ENCODE results near the gene THADA. TPM values are rescaled to one million over a fixed set of nuclear protein-coding genes. Genes with fewer than 3 reads are reported as not detected.
A peak's percentile ranks its signal among the peaks of the same experiment; 100 is the strongest.

THADA gene
- total RNA-seq, 1 donor from 2014 or later, result 28.3 TPM

DNA sequence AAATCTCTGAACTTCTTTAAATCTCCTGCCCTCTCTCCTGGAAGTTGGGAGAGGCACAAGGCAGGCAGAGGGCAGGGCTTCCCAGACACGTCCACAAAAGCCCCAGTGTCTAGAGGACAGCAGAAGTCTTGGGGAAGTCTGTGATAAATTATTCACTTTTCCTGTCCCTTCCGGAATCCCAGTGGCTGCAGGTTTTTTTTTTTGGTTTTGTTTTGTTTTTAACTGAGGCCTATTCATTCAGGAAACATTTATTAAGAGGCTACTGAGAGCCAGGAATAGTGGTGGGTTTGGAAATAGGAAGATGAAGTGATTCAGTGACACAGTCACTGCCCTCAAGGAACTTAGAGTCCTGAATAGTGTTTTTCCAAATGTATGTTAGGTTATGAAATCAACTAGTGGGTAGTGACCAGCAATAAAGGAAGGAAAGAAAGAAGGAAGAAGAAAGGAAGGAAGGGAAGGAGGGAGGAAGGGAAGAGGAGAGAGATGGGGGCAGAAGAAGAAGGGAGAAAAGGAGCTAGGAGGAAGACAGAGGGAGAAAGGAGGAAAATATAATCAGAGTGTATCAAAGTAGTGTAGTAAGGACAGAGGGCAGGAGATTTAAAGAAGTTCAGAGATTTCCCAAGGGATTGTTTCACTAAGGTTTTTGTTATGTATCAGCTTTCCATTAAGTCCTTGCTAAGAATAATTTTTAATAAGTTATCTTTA lies 270.6 kb downstream of the THADA start:
- no peak for TF ChIP-seq CTCF (IDR thresholded peaks at IDR 0.05)
- Mint-ChIP-seq H3K4me3 (ENCODE audit: unreplicated experiment) (no peak overlapping the region), H3K36me3 (ENCODE audit: unreplicated experiment) (peaks cover 6% of the 10 kb centered on the region), H3K9me3 (ENCODE audit: unreplicated experiment) (peaks cover 4% of the 10 kb centered on the region), H3K27me3 (ENCODE audit: unreplicated experiment) (no peaks in the 10 kb centered on the region), H3K4me1 (ENCODE audit: unreplicated experiment) (peaks cover 36% of the 10 kb centered on the region), H3K27ac (ENCODE audit: unreplicated experiment) (peak overlapping the region; percentile 73)
- no peak for DNase-seq (ENCODE audit: extremely low spot score, unreplicated experiment)

DNA sequence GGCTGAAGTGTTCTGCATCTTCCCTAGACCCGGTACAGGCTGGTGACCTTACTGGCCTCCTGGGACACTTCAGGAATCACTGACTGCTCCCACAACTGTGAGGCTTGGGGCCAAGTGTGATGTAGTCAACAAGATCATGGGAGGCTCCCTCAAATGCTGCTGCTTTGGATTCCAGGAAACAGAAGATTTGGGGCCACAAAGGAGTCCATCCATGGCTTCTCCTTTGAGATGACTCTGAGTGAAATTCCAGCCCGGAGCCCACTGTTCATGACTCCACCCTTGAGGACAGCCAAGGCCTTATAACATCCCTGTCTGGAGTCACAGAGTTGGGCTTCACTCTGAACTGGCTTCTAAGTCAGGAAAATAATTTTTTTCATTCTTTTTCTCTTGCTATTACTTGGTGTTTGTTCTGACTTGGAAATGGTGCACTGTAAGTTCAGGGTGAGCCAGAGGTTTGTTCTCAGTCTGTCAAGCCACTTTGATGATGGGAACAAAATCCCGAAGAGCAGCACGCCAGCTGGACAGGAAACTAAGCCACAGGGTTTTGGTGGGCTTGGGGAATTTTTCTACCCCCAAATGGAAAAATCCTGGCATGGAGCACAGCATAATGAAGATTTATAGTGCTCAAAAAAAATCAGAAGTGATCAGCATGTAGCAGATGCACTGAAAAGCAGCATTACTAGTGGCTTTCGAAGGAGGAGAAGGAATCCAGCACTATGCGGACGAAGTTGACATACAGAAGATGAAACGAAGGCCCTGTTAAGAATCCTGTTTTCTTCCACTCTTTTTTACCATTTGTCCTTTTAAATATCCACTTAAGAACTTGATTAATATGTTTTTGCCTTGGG lies 271.4 kb downstream of the THADA start:
- no peak for TF ChIP-seq CTCF (IDR thresholded peaks at IDR 0.05)
- Mint-ChIP-seq H3K4me1 (ENCODE audit: unreplicated experiment) (peaks cover 43% of the 10 kb centered on the region), H3K27ac (ENCODE audit: unreplicated experiment) (peak overlapping the region; percentile 73), H3K36me3 (ENCODE audit: unreplicated experiment) (peaks cover 8% of the 10 kb centered on the region), H3K4me3 (ENCODE audit: unreplicated experiment) (no peak overlapping the region), H3K27me3 (ENCODE audit: unreplicated experiment) (no peaks in the 10 kb centered on the region), H3K9me3 (ENCODE audit: unreplicated experiment) (peaks cover 4% of the 10 kb centered on the region)
- no peak for DNase-seq (ENCODE audit: extremely low spot score, unreplicated experiment)

GRCh38 chr2:43323857-43324256 lies 272.0 kb downstream of the THADA start:
- TF ChIP-seq CTCF (IDR thresholded peaks at IDR 0.05), result no peak
- H3K4me3 Mint-ChIP-seq (ENCODE audit: unreplicated experiment), result no peak overlapping the region
- no peaks in the 10 kb centered on the region for H3K27me3 Mint-ChIP-seq (ENCODE audit: unreplicated experiment)
- H3K4me1 Mint-ChIP-seq (ENCODE audit: unreplicated experiment), result peaks cover 46% of the 10 kb centered on the region
- peaks cover 8% of the 10 kb centered on the region for H3K36me3 Mint-ChIP-seq (ENCODE audit: unreplicated experiment)
- DNase-seq (ENCODE audit: extremely low spot score, unreplicated experiment), result no peak
- H3K27ac Mint-ChIP-seq (ENCODE audit: unreplicated experiment), result peak overlapping the region; percentile 73
- peaks cover 4% of the 10 kb centered on the region for H3K9me3 Mint-ChIP-seq (ENCODE audit: unreplicated experiment)

- H3K27me3 Mint-ChIP-seq (ENCODE audit: unreplicated experiment), result no peaks in the 10 kb centered on the region
- no peak for DNase-seq (ENCODE audit: extremely low spot score, unreplicated experiment)
Observed at GRCh38 chr2:43321446-43321845, 274.4 kb downstream of the THADA start.

More at GRCh38 chr2:43321446-43321845, 274.4 kb downstream of the THADA start:
- no peak overlapping the region for H3K4me3 Mint-ChIP-seq (ENCODE audit: unreplicated experiment)
- H3K27ac Mint-ChIP-seq (ENCODE audit: unreplicated experiment), result no peak overlapping the region
- peaks cover 38% of the 10 kb centered on the region for H3K4me1 Mint-ChIP-seq (ENCODE audit: unreplicated experiment)
- H3K9me3 Mint-ChIP-seq (ENCODE audit: unreplicated experiment), result peaks cover 4% of the 10 kb centered on the region
- peaks cover 8% of the 10 kb centered on the region for H3K36me3 Mint-ChIP-seq (ENCODE audit: unreplicated experiment)
- no peak for TF ChIP-seq CTCF (IDR thresholded peaks at IDR 0.05)

Measured in osteocyte (in vitro differentiated cells).